ENCODE results near the gene NCAM2.

NCAM2 gene

DNA sequence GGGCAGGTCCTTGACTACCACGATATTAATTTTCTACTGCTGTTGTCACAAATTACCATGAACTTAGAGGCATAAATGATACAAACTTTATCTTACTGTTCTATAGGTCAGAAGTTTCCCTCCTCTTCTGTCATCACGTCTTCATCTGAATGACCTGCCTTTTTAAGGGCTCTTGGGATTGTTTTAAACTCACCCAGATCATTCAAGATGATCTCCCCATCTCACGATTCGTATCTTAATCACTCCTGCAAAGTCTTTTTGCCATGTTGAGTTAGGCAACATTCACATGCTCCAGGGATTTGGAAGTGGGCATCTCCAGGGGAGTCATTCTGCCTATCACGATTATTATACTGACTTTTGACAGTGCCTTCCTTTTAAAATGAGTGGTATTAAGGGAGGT is 32.1 kb downstream of the NCAM2 start:
- Histone ChIP-seq H3F3A (ENCODE audit: insufficient read depth, low read length) (no peaks in the 10 kb centered on the region), H3K27me3 (ENCODE audit: insufficient read depth, low read length) (no peaks in the 10 kb centered on the region), H3K36me3 (ENCODE audit: insufficient read depth, low read length) (no peaks in the 10 kb centered on the region), H3K79me2 (ENCODE audit: insufficient read depth, low read length) (no peaks in the 10 kb centered on the region), H2AFZ (ENCODE audit: low read length) (no peak overlapping the region), H3K4me3 (ENCODE audit: low read depth, low read length, poor library complexity, severe bottlenecking) (no peak overlapping the region), H3K4me2 (ENCODE audit: low read length) (no peak overlapping the region), H3K9me3 (ENCODE audit: low read length) (no peaks in the 10 kb centered on the region), H3K9me2 (ENCODE audit: low read depth, low read length) (no peaks in the 10 kb centered on the region), H3K4me1 (ENCODE audit: insufficient read depth, low read length, severe bottlenecking) (no peaks in the 10 kb centered on the region), H3K27ac (ENCODE audit: low read depth, low read length, poor library complexity, severe bottlenecking) (no peak overlapping the region), H4K20me1 (ENCODE audit: insufficient read depth, low read length) (no peaks in the 10 kb centered on the region), H3K9ac (ENCODE audit: low read length) (no peak overlapping the region)
- no peak for TF ChIP-seq EZH2 (IDR thresholded peaks at IDR 0.05; ENCODE audit: borderline replicate concordance, low read length)
- TF ChIP-seq, protein P1, sequence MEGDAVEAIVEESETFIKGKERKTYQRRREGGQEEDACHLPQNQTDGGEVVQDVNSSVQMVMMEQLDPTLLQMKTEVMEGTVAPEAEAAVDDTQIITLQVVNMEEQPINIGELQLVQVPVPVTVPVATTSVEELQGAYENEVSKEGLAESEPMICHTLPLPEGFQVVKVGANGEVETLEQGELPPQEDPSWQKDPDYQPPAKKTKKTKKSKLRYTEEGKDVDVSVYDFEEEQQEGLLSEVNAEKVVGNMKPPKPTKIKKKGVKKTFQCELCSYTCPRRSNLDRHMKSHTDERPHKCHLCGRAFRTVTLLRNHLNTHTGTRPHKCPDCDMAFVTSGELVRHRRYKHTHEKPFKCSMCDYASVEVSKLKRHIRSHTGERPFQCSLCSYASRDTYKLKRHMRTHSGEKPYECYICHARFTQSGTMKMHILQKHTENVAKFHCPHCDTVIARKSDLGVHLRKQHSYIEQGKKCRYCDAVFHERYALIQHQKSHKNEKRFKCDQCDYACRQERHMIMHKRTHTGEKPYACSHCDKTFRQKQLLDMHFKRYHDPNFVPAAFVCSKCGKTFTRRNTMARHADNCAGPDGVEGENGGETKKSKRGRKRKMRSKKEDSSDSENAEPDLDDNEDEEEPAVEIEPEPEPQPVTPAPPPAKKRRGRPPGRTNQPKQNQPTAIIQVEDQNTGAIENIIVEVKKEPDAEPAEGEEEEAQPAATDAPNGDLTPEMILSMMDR (IDR thresholded peaks at IDR 0.05; ENCODE audit: low read length): no peak

DNA sequence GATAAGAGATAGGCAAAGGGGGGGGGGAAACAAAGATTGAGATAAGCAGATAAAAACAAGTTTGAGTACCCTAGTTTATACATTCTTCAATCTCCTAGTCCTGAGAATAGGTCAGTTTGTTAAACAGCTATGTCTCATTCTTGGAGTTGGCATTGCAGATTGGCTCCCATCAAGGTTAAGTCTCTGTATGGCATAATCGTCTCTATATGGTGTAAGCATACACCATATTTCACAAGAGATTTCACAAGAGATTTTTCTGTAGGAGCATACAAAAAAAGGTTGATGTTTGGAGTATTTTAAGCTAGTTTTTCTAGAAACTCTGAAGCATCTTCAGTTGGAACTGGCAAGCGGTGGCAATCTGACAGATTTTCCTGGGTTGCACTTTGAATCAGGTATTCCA is 35.8 kb downstream of the NCAM2 start:
- no peaks in the 10 kb centered on the region for H3K9me2 ChIP-seq (ENCODE audit: low read depth, low read length)
- H3K9ac ChIP-seq (ENCODE audit: low read length): no peak overlapping the region
- H3K4me3 ChIP-seq (ENCODE audit: low read depth, low read length, poor library complexity, severe bottlenecking): no peak overlapping the region
- no peaks in the 10 kb centered on the region for H3K9me3 ChIP-seq (ENCODE audit: low read length)
- no peaks in the 10 kb centered on the region for H3K27me3 ChIP-seq (ENCODE audit: insufficient read depth, low read length)
- no peak overlapping the region for H3K27ac ChIP-seq (ENCODE audit: low read depth, low read length, poor library complexity, severe bottlenecking)
- no peaks in the 10 kb centered on the region for H3K79me2 ChIP-seq (ENCODE audit: insufficient read depth, low read length)
- no peaks in the 10 kb centered on the region for H3F3A ChIP-seq (ENCODE audit: insufficient read depth, low read length)
- H4K20me1 ChIP-seq (ENCODE audit: insufficient read depth, low read length): no peaks in the 10 kb centered on the region
- no peaks in the 10 kb centered on the region for H3K36me3 ChIP-seq (ENCODE audit: insufficient read depth, low read length)
- H3K4me1 ChIP-seq (ENCODE audit: insufficient read depth, low read length, severe bottlenecking): no peaks in the 10 kb centered on the region
- no peak for TF ChIP-seq EZH2 (IDR thresholded peaks at IDR 0.05; ENCODE audit: borderline replicate concordance, low read length)
- TF ChIP-seq, protein P1 (IDR thresholded peaks at IDR 0.05; ENCODE audit: low read length): no peak
- no peak overlapping the region for H3K4me2 ChIP-seq (ENCODE audit: low read length)
- no peak overlapping the region for H2AFZ ChIP-seq (ENCODE audit: low read length)

DNA sequence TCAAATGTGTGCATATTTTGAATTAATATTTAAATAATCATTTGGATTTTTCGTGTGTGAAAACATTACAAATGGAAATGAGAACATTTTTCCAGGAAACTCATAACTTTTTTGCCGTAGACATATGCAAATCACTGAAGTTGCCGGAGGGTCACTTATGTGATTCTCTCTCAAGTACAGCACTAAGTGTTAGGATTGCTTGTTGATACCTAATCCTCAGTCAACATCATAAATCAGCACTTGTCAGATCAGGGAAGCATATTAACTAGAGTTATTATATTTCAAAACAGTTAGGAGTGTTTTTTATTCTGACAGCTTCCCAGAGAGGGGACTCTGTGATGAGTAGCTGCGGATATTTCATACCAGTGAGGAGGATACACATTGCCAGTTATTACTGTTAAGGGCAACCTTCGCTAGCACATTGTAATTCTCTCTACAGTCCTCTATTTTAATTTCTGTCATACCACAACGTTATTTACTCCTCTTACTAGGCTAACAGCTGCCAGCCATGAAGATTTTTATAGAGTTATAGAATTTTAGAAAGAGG is 41.5 kb downstream of the NCAM2 start:
- Histone ChIP-seq H3K9ac (ENCODE audit: low read length) (no peak overlapping the region), H3K9me3 (ENCODE audit: low read length) (no peaks in the 10 kb centered on the region), H3K27me3 (ENCODE audit: insufficient read depth, low read length) (no peaks in the 10 kb centered on the region), H3K79me2 (ENCODE audit: insufficient read depth, low read length) (no peaks in the 10 kb centered on the region), H3F3A (ENCODE audit: insufficient read depth, low read length) (no peaks in the 10 kb centered on the region), H2AFZ (ENCODE audit: low read length) (no peak overlapping the region), H3K9me2 (ENCODE audit: low read depth, low read length) (no peaks in the 10 kb centered on the region), H4K20me1 (ENCODE audit: insufficient read depth, low read length) (no peaks in the 10 kb centered on the region), H3K4me1 (ENCODE audit: insufficient read depth, low read length, severe bottlenecking) (no peaks in the 10 kb centered on the region), H3K4me2 (ENCODE audit: low read length) (no peak overlapping the region), H3K36me3 (ENCODE audit: insufficient read depth, low read length) (no peaks in the 10 kb centered on the region), H3K27ac (ENCODE audit: low read depth, low read length, poor library complexity, severe bottlenecking) (no peak overlapping the region), H3K4me3 (ENCODE audit: low read depth, low read length, poor library complexity, severe bottlenecking) (no peak overlapping the region)
- TF ChIP-seq, protein P1 (IDR thresholded peaks at IDR 0.05; ENCODE audit: low read length): no peak
- no peak for TF ChIP-seq EZH2 (IDR thresholded peaks at IDR 0.05; ENCODE audit: borderline replicate concordance, low read length)

All from OCI-LY1 (cell line).